Choroid plexus epithelial cell (primary cell): Measurements from ENCODE around the gene SATB2.
A peak's percentile ranks its signal among the peaks of the same experiment; 100 is the strongest.

ENCODE experiments used
- DNase-seq: peaks from one replicate; pipeline ENCODE4 v3.0.0-alpha.2; 2010; ENCODE audit warnings: low read depth
- H3K4me3 ChIP-seq: 2 replicates; pipeline ENCODE4 v1.5.1; 2011; ENCODE audit warnings: low read depth, mild to moderate bottlenecking, control low read depth, low read length, moderate library complexity
- TF ChIP-seq, protein P1 (sequence below): conservative IDR thresholded peaks from 2 replicates; pipeline ENCODE4 v1.5.1; 2011; ENCODE audit warnings: low read depth, mild to moderate bottlenecking, control low read depth, inconsistent platforms, low read length, moderate library complexity

Gene SATB2

GRCh38 chr2:199261239-199261638 lies 196.5 kb downstream of the SATB2 start:
- H3K4me3 ChIP-seq = no peak overlapping the region
- peak; percentile 73 for DNase-seq
- TF ChIP-seq, protein P1, sequence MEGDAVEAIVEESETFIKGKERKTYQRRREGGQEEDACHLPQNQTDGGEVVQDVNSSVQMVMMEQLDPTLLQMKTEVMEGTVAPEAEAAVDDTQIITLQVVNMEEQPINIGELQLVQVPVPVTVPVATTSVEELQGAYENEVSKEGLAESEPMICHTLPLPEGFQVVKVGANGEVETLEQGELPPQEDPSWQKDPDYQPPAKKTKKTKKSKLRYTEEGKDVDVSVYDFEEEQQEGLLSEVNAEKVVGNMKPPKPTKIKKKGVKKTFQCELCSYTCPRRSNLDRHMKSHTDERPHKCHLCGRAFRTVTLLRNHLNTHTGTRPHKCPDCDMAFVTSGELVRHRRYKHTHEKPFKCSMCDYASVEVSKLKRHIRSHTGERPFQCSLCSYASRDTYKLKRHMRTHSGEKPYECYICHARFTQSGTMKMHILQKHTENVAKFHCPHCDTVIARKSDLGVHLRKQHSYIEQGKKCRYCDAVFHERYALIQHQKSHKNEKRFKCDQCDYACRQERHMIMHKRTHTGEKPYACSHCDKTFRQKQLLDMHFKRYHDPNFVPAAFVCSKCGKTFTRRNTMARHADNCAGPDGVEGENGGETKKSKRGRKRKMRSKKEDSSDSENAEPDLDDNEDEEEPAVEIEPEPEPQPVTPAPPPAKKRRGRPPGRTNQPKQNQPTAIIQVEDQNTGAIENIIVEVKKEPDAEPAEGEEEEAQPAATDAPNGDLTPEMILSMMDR = no peak

DNA sequence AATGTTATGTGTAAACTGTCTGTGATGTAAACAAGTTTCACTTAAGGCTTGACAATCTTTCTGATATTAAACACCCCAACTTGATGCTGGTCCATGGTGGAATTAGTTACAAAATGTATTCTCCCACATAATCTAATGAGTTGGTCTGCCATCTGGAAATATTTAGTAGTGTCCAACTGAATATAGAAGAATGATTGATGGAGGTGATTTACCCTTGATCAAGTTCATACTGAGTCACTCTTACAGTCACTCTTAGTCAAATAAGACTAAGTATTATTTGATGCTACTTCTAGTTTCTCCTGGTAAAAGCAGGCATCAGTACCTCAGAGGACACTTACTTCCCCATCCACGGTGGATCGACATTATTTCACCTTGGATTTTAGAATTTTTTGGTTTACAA lies 198.1 kb downstream of the SATB2 start:
- no peak for DNase-seq
- TF ChIP-seq, protein P1 = no peak

DNA sequence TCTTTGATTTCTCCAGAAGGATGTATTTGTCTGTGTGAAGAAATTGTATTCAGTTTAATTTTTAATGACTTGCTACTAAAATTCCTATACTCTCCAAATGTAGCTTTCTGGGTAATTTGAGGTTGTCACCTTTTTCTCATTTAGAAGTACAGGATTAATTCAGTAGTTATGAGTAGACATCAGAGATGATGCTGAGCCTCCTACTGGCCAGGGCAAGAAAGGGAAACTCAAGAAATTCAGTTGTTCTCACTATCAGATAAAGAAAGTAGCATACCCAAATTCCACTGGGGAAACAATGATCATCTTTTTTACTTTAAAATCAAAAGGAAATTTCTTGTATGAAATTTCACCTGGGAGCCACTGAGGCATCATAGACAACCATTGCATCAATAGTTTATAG lies 199.4 kb downstream of the SATB2 start:
- DNase-seq = no peak
- TF ChIP-seq, protein P1 = peak; percentile 31
- no peak overlapping the region for H3K4me3 ChIP-seq

More for the DNA sequence above, 198.1 kb downstream of the SATB2 start:
- H3K4me3 ChIP-seq = no peak overlapping the region

DNA sequence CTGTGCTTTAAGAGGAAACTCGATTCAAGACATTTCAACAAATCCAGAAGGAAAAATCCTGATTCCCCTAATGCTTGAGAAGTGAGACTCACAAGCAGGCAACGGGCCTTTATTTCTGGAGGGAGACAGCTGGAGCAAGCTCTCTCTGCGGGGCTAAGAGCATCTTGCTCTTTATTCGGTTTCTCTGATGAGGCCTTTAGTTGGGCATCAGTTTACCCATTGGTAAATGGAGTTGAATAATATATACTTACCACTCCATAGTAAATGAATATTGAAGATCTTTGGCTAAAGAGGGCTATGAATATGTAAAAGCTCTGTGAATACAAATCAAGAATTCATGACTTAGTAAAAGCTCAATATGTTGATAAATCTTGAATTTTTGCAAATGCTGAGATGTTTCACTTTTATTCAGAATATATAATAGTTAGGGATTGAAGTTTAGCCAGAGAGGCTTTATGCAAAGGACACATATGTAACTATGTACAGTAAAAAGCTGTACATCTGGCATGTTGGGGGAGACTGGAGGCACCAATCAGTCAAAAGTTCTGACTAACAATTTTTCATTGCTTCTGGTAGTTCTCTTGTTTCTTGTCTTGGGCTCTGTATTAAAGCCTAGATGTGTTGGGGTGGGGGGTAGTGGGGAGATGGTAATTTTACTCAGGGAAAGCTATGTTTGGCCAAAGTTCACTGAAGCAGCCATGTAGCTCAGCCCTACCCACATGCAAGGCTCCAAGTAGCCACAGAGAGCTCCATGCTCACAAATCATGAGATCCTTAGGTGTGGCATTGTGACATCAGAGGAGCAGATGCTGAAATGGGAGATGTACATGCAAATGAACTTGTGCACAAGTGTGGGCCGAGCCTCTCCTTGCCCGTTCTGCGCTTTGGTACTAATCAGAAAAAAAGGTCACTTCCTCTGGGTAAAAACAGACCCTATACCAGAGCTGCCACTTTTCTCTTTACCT lies 200.2 kb downstream of the SATB2 start:
- no peak for DNase-seq
- TF ChIP-seq, protein P1 = no peak
- H3K4me3 ChIP-seq = no peak overlapping the region

DNA sequence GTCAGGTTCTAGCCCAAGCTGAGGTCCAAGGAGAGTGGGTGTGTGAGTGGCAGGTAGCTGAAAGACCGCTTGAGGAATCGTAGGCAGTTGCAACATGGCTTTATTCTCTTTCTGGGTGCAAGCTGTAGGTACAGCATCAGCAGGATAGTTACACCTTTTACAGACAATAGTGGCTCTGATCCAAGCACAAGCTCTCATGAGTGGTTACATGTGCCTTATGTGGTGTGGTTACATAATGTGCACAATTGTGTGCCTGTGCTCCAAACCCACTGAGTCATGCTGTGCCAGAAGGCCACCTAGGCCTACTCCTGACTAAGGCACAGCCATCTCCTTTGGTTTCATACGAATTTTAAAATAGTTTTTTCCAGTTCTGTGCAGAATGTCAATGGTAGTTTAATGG lies 227.6 kb downstream of the SATB2 start:
- no peak overlapping the region for H3K4me3 ChIP-seq
- no peak for DNase-seq
- TF ChIP-seq, protein P1 = no peak

- no peak overlapping the region for H3K4me3 ChIP-seq
- TF ChIP-seq, protein P1 = no peak
- DNase-seq = peak; percentile 61
Measured at GRCh38 chr2:199228887-199229819, 228.6 kb downstream of the SATB2 start.
